ENCODE measurements around the gene UBR3.

UBR3 gene

DNA sequence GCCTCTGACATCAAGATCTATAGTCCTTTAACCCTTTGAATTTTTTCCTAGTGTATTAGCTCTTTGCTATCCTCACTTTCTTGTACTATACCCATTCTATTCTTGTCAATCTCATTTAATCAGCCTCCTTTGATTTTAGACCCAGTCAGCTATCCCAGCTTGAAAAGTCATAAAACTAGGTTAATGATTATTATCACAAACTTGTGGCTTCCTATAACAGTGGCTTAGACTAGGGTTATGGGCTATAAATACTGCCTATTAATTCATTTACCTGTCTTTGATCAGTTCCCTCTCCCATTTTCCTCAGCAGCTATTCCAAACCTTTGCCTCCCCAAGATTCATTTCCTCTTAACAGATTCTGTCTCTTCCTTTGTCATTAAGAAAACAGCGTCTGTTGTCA lies 174.8 kb downstream of the UBR3 start:
- DNase-seq (ENCODE audit: low read depth), result no peak

DNA sequence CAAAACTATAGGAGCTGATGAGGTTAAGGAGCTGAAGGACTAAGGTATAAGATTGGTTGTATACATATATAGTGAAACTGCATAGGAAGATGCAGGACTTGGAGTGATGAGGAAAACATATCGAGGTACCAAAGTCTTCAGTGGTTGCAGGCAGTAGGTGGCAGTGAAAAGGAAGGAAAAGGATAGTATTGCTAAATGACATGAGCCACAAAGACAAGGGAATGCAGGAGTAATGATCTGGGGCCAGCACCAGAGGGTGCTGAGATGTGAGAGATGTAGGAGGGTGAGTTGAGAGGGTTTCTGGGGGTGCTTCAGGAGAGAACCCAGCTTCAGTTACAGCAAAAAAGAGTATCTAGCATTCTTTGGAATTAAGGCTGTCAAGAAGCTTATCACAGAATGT lies 178.4 kb downstream of the UBR3 start:
- no peak for DNase-seq (ENCODE audit: low read depth)

DNA sequence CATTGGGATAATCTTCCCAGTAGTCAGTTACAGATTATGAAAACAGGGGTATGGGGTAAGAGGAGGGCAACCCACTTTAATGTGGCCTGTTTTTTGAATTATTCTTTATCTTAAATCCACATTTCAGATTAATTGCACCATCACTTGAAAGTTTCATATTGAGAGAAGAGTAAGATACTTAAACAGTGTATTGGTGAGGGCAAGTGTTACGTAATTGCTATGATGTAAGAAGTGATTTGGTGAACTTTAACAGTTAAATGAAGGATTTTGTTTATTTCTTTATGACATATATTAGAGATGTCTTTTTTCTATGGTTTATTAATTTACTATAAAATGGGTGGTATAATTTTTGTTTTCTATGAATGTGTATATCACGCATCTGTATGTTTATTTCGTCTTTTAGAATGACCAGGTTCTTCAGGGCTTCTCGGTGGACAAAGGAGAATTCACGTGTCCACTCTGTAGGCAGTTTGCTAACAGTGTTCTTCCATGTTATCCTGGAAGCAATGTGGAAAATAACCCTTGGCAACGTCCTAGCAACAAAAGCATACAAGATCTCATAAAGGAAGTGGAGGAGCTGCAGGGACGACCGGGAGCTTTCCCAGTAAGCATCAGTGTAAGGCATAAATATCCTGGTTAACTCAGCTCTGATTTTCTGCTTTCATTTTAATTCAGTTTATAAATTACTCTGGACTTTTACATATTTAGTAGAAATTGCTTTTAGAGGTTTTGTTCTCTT lies 179.5 kb downstream of the UBR3 start:
- DNase-seq (ENCODE audit: low read depth), result peak; percentile 63

DNA sequence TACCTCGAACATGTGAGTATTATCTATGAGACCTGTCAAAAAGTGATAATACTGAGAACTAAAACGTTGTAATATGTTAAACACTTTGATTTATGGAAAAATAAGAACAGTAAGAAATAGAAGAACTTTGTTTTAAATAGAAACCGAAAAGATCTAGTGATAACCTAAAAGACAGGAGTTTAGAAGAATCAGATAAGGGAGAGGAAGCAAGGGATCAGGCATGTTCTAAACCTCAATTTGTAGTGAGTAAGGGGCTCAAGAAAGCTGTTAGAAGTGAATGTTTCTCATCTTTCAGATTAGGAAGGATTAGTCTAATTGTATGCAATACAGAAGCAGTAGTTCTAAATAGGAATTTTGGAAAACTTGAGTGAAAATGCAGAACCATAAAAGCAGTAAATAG lies 182.0 kb downstream of the UBR3 start:
- no peak for DNase-seq (ENCODE audit: low read depth)

DNA sequence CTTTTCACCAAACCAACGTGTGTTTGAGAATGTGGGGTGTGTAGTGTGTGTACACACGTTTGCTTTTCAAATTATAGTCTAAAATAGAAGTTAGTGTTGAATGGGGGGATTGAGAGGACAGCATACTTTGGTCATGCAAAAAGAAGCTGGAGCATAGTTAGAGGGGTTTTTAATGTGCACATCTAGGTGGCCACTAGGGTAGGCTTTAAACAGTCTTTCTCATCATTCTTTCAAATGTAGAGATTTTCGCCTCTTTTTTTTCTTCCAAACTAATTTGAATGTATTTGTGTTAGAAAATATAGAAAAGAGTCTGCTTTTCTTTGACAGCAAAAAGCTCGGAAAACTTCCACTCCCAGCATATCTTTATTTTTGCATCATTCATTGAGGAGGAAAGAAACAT lies 185.5 kb downstream of the UBR3 start:
- DNase-seq (ENCODE audit: low read depth), result no peak

DNA sequence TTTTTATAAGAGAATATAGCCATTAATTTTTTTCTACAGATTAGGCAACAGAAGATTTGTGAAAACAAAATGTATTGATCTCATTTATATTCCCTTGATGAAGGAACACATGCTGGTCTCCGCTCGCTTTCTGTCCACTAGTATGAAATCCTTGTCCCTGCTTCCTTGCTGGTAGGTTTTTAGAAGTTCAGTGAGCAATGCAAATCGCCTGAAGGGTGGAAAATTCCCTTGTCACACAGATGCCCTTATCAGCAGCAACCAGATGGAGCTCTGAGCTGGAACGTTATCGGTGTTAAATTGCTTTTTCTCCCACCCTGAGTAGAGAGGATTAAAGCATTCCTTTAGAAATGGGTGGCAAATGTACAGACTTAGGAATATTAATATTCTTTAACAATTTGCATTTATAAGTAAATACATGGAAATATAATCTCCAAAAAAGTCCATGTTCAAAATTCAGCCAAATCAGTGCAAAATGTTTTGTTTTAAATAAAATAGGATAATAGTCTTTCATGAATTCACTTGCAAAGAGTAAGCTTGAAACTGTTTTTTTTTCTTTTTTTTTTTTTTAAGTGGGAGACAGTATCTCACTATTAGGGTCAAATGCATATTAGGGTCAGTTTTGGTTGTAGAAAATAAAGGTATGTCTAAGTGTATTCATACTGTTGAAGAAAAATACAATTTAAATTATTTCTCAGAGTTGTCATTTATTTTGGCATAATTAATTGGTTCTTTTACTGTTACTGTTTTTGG lies 186.7 kb downstream of the UBR3 start:
- DNase-seq (ENCODE audit: low read depth), result peak; percentile 23

DNA sequence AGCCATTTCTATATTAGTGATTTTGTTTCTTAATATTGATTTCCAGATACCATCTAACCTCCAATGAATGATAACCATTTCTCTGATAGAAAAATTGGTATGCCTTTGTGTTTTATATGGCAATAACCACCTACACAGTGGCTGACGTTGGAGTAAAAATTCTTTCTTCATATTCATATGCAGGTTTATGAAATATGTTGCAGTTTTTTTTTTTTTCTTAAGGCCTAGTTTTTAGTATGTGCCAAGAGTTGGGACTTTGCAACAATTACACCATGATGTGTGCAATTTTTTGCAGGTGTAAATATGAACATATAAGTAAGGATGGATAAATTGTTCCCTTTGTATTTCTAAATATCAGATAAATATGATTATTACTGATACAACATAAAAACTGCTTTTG lies 187.5 kb downstream of the UBR3 start:
- no peak for DNase-seq (ENCODE audit: low read depth)

DNA sequence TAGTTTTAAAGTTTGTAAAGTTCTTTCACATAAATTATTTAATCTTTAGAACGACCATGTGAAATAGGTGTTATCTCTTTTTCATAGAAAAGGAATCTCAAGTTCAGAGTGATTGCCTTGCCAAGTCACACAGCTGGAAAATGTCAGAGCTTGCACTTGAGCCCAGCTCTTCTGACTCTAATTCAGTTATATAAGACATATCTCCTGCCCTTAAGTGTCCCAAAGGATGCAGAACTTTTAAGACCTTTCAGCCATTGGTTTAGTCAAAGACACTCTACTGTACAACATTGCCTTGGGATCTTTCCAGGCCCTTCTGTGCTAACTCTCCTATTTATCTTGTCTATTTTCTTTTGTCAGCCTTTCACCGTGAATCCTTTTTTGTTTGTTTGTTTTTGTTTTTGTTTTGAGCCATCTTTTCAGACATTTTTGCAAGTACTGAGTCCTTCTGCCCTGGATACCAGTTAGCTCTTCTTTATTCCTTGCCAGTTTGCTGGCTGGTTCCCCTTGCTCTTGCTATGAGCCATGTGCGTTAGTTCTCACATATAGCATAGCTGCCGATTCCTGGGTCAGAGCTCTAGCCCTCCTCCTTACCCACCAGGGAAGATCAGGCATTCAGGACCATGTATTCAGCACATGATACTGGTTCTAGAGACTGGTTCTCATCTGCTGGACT lies 190.7 kb downstream of the UBR3 start:
- DNase-seq (ENCODE audit: low read depth), result no peak

DNA sequence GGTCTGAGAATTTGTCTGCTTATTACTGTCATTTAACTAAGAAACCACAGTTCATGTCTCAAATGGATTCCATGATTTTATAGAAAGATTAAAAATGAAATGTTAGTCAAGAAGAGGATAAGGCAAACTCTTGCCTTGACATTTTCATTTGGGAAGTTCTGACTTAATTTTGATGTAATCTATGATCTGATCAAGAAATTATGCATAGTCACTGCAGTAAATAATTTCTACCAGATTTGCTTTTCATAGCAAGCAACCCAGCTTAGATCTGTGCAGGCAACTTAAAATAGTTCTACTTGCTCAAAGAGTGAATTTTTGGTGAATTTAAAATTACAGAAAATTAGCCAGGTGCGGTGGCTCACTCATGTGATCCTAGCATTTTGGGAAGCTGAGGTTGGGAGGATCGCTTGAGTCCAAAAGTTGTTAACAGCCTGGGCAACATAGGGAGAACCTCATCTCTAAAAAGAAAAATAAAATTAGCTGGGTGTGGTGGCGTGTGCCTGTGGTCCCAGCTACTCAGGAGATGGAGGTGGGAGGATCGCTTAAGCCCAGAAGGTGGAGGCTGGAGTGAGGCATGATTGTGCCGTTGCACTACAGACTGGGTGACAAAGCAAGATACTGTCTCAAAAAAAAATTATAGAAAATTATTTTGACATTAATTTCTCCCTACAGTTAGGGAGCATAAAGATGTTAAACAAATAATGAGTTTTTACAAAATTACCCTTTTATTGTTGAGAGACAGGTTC lies 192.0 kb downstream of the UBR3 start:
- no peak for DNase-seq (ENCODE audit: low read depth)

DNA sequence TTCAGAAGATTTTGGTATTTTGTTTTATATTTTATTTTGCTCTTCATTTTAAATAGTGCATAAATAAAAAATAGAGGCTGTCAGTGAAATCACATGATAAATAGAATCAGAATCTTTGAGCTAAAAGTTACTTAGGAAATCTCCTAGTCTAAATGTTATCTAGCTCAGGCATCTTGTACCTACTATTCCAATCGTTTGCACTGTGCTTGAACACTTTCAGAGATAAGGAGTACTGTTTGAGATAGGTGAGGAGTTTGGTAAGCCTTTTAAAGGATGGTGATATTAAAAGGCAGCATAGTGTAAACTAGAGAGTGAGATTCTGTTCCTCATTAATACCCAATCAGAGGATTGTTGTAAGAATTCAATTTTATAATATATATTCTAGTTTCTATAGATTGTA lies 193.5 kb downstream of the UBR3 start:
- DNase-seq (ENCODE audit: low read depth), result no peak

DNA sequence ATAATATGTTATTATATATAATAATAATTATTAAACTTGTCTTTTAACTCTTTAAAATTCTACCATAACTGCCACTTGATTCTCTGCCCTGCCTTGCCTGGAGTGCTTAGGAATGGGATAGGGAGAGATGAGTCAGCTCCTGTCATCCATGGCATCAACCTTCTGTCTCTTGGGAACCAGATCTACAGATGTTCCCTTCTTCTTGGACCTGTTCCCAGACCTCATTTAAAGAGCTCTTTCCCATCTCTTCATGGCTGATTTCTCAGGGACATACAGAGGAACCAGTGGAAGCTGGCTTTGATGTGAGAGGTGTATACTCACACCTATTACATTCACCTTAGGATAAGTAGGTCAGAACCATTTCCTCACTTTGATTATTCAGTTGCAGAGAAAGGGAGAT lies 195.4 kb downstream of the UBR3 start:
- DNase-seq (ENCODE audit: low read depth), result peak; percentile 63

DNA sequence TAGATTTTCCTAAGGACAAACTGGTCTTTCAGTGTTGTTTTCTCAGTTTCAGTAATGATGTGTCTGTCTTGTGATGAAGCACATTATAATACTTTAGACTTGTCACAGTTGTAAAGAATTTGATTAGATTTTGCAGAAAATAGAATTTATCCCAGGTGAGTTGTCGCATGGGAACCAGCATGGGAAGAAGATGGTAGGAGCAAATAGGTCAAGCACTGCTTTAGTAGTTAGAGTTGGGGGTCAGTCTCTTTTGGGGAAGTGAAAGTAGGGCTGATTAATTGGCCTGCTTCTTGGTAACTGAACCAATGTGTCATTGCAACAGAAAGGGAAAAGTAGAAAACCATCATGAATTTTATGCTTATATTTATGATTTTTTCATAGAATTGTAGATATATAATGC lies 197.5 kb downstream of the UBR3 start:
- no peak for DNase-seq (ENCODE audit: low read depth)

DNA sequence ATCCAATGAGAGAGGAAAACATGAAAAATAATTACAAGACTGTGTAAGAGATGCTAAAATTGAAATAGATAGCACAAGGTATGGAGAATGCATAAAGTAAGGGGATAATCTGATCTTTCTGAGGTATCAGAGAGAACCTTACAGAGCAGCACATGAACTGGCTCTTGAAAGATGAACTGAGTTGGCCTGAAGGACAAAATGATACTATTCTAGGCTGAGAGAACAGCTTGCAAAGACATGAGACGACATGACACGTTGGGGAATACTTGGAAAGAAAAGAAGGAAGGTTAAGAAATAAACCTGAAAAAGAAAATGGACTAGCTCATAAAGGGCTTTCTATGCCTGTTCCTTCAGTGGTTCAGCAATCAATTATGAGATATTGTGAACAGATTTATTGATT lies 198.0 kb downstream of the UBR3 start:
- no peak for DNase-seq (ENCODE audit: low read depth)

DNA sequence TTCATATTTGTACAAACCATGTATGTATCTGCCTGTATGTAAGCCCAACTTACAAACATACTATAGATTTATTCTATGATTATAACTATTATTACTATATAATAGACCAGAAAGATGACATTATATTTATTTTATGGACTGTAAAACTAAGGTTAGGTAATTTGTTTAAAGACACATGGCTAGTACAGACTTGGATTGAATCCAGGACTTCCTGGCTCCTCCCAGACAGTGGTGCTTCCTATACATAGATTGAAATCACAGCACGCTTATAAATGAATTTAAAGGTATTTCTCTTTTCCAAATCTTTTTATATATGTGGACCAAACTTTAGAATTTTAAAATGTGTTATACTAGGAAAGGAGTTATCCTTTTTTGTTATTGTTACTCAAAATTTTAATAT lies 199.1 kb downstream of the UBR3 start:
- DNase-seq (ENCODE audit: low read depth), result no peak

DNA sequence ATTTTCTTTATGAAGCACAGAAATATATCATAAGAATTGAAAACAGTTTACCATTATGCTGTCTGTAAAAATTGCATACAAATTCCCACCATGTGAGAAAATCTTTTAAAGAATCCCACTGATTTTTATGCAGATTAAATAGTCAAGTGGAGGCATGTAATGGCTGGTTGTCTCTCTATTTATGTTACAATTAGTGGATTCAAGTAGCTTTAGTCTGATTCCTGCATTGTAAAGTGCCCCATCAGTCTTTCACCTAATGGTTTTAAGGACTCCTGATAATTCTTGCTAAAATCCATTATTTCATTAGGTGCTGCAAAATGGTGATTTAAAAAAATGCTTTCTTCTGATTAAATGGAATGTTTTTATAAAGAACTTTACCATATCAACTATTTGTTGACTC lies 202.3 kb downstream of the UBR3 start:
- no peak for DNase-seq (ENCODE audit: low read depth)

DNA sequence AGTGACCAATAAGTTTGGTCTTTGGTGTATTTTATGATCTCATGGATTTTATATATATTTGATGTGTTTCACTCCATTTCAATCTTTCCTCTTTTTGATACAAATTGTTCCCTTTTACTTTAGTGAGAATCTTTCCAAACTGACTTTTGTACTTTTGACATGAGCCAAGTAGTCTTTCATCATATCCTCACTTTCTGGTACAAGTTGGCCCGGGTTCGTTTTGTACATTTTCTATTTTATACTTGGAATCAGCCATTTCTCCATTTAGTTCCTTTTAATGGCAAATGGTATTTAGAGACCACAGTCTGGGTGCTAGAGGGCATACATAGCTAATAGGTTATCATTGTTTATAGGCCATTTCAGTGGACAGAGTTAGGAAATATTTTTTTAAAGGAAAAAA lies 202.8 kb downstream of the UBR3 start:
- no peak for DNase-seq (ENCODE audit: low read depth)

DNA sequence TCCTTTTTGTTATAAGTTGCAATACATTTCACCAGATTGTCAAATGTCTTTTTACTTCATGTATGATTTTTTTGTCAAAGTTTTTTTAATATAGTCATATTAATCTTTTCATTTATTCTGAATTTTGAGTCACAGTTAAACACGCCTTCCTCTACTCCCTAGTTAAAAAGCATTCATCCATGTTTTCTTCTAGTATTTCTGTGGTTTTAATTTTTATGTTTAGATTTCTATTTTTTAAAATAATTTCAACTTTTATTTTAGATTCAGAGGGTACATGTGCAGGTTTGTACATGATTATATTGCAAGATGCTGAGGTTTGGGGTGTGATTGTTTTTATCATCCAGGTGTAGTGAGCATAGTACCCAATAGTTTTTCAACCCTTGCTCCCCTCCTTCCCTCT lies 204.0 kb downstream of the UBR3 start:
- no peak for DNase-seq (ENCODE audit: low read depth)

DNA sequence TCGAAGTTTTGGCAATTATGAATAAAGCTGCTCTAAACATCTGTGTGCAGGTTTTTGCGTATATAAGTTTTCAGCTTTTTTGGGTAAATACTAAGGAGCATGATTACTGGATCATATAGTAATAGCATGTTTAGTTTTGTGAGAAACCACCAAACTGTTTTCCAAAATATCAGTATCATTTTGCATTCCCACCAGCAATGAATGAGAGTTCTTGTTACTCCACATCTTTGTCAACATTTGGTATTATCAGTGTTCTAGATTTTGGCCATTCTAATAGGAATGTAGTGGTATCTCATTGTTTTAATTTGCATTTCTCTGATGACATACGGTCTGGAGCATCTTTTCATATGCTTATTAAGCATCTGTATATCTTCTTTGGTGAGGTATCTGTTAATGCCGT lies 207.3 kb downstream of the UBR3 start:
- no peak for DNase-seq (ENCODE audit: low read depth)

DNA sequence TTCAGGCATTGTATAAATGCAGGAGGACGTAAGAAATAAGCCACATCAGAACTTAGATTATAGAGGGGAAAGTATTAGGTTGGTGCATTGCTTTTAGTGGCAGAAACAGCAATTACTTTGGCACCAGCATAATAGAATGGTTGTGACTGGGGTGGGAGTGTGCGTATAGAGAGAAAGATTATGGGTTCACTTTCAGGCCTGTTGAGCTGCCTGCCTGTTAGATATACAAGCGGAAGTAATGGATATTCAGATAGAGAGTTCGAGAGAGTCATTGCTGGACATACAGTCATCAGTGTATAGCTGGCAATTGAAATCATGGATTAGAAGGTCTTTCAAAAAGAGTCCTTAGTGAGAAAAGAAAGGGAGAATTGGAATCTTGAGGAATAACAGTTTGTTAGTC lies 211.5 kb downstream of the UBR3 start:
- no peak for DNase-seq (ENCODE audit: low read depth)

DNA sequence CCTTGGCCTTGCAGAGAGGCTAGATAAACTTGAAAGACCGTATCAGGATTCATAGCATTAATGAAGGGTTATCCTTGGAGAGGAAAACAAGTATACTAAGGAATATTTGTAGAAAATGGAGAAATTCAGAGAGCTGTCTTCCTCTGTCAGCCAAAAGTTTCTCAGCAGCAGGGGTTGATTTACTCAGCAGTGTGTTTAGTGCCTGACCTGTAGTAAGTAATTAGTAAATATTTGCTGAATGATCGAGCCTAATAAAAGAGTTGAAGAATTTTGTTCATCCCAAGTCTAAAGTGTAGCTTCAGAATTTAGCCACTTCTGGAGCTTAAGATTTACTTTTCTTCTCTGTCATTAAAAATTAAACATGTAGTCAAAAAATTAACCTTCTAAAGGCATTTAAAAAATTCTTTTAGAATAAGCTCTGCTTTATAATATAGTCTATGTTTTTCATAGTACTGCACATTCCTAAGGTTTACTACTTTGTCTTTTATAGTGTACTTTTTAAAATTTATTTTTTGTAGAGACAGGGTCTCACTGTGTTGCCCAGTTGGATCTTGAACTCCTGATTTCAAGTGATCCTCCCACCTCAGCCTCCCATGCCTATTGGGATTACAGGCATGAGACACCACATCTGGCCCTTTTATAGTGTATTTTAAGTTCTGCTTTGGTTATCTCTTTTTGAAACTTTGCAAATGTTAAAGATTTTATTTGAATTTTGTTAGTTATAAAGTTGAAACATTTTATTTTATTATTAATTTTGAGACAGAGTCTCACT lies 212.3 kb downstream of the UBR3 start:
- DNase-seq (ENCODE audit: low read depth), result no peak

DNA sequence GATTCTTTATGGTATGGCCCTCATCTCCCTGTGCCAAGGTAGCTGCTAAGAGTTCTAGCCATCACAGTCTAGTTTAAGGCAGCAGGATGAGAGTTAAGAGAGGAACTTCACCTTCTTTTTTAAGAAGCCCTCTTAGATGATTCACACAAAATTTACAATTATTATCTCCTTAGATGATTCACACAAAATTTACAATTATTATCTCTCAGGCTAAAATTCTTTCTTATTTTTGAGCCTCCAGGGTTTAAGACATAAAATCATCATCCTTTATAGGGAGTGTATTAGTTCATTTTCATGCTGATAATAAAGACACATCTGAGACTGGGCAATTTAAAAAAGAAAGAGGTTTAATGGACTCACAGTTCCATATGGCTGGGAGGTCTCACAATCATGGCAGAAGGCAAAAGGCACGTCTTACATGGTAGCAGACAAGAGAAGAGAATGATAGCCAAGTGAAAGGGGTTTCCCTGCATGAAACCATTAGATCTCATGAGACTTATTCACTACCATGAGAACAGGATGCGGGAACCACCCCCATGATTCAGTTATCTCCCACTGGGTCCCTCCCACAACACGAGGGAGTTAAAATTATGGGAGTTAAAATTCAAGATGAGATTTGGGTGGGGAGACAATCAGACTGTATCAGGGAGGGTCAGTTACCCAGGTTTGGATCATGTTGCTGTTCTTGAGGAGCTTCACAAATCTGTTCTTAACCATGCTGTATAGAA lies 217.7 kb downstream of the UBR3 start:
- no peak for DNase-seq (ENCODE audit: low read depth)
